Body of pancreas (tissue), 4 donors: ENCODE measurements around the gene ARHGAP6.

ENCODE experiments used
- POLR2A ChIP-seq, 3 donors: fragments of 450-650 bp; IDR thresholded peaks; one replicate each; pipeline ENCODE4 v1.6.1; 2016; ENCODE audit warnings: antibody characterized with exemption in 3 of 3, mild to moderate bottlenecking in 2 of 3
- TF ChIP-seq, protein P1 (sequence below), 7 experiments: fragments of 450-650 bp in 4 of 7; fragments of 200-600 bp in 3 of 7; sonication (generic) in 3 of 7; IDR thresholded peaks; one replicate each; pipeline ENCODE4 v1.5.1; 2016 to 2019; ENCODE audit warnings: antibody characterized with exemption in 7 of 7

- TF ChIP-seq POLR2A (IDR thresholded peaks at IDR 0.05): no peak
- TF ChIP-seq, protein P1, sequence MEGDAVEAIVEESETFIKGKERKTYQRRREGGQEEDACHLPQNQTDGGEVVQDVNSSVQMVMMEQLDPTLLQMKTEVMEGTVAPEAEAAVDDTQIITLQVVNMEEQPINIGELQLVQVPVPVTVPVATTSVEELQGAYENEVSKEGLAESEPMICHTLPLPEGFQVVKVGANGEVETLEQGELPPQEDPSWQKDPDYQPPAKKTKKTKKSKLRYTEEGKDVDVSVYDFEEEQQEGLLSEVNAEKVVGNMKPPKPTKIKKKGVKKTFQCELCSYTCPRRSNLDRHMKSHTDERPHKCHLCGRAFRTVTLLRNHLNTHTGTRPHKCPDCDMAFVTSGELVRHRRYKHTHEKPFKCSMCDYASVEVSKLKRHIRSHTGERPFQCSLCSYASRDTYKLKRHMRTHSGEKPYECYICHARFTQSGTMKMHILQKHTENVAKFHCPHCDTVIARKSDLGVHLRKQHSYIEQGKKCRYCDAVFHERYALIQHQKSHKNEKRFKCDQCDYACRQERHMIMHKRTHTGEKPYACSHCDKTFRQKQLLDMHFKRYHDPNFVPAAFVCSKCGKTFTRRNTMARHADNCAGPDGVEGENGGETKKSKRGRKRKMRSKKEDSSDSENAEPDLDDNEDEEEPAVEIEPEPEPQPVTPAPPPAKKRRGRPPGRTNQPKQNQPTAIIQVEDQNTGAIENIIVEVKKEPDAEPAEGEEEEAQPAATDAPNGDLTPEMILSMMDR (IDR thresholded peaks at IDR 0.05): no peak
Measured at GRCh38 chrX:11397680-11398079, 268.0 kb downstream of the ARHGAP6 start.
